ENCODE data around the gene FMN1. TPM values are rescaled to one million over a fixed set of nuclear protein-coding genes. Genes with fewer than 3 reads are reported as not detected.
A peak's percentile ranks its signal among the peaks of the same experiment; 100 is the strongest.

FMN1 gene
- total and polyA plus RNA-seq, 2 donors from 2014 or later: 0.71 to 44.8 TPM

DNA sequence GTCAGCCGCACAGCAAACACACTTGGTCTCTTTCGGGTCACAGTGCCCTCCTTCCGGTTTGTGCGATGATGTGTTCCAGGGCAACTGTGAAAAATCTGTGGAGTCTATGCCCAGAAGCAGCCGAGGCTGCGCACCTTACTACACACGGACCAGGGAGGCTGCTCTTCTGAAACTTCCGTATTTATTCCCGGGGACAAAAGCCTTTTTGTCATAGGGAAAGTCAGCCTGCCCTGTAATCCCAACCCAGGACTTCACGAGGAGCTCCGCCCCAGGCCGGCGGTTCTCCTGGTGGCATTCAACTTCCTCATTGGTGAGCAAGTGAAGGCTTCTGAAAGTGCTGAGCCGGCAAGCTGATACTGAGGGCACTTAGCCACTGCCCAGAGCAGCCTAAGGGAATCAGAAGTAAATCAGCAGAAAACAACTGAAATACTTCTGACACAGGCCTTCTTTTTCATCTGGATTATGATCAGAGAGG, 126.5 kb downstream of the FMN1 start:
- intact Hi-C loops (cut with DNase I): no loop called here
- TF ChIP-seq, protein P1, sequence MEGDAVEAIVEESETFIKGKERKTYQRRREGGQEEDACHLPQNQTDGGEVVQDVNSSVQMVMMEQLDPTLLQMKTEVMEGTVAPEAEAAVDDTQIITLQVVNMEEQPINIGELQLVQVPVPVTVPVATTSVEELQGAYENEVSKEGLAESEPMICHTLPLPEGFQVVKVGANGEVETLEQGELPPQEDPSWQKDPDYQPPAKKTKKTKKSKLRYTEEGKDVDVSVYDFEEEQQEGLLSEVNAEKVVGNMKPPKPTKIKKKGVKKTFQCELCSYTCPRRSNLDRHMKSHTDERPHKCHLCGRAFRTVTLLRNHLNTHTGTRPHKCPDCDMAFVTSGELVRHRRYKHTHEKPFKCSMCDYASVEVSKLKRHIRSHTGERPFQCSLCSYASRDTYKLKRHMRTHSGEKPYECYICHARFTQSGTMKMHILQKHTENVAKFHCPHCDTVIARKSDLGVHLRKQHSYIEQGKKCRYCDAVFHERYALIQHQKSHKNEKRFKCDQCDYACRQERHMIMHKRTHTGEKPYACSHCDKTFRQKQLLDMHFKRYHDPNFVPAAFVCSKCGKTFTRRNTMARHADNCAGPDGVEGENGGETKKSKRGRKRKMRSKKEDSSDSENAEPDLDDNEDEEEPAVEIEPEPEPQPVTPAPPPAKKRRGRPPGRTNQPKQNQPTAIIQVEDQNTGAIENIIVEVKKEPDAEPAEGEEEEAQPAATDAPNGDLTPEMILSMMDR (IDR thresholded peaks at IDR 0.05; ENCODE audit: borderline replicate concordance, extremely low read depth, insufficient read depth): no peak
- DNase-seq (peak in 3 of 5 donors; percentile 51 to 90 (median 57)), FAIRE-seq (no peak)
- H3K9ac ChIP-seq (ENCODE audit: low read length in 3 of 3): peak overlapping the region in 2 of 3 donors; percentile 27 to 78
- peak overlapping the region; percentile 78 to 86 for H3K27ac ChIP-seq (ENCODE audit: low read depth in 2 of 2, low read length in 2 of 2)
- H3K27me3 ChIP-seq (ENCODE audit: control insufficient read depth, insufficient read depth, low read length): no peaks in the 10 kb centered on the region
- H3K9me3 ChIP-seq (ENCODE audit: control insufficient read depth in 2 of 3, insufficient read depth in 1 of 3, low read length in 3 of 3): no peaks in the 10 kb centered on the region
- no peaks in the 10 kb centered on the region for H3K36me3 ChIP-seq (ENCODE audit: control insufficient read depth in 2 of 3, insufficient read depth in 3 of 3, low read length in 3 of 3)
- H3K4me3 ChIP-seq (ENCODE audit: low read length in 3 of 3): peak overlapping the region in 2 of 3 donors; percentile 48 to 54
- H3K4me1 ChIP-seq (ENCODE audit: control insufficient read depth in 2 of 3, insufficient read depth in 2 of 3, low read depth in 1 of 3, low read length in 3 of 3): peaks cover 9 to 12% (median 11%) of the 10 kb centered on the region in 3 donors

DNA sequence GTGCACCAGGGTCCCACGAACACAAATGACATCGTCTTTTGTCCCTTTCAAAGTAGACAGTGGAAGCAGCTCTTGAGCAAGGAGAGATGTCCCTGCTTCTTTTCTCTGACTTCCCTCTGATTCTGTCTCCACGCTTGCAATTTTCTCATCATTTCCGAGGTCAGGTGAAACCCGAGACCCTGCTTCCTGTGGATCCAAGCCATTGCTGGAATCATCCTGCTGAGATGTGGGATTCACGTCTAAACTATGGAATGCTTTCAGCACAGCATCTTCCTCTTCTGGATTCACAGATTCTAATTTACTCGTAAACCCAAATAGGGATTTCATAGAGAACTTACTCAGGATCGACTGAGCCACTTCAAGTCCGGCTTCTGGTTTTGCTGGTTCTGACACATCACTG, 127.1 kb downstream of the FMN1 start:
- DNase-seq: peak in 2 of 5 donors; percentile 54 to 68
- no peak for FAIRE-seq
- Histone ChIP-seq H3K4me3 (ENCODE audit: low read length in 3 of 3) (peak overlapping the region in 2 of 3 donors; percentile 48 to 54), H3K27me3 (ENCODE audit: control insufficient read depth, insufficient read depth, low read length) (no peaks in the 10 kb centered on the region), H3K27ac (ENCODE audit: low read depth in 2 of 2, low read length in 2 of 2) (peak overlapping the region; percentile 78 to 86), H3K9me3 (ENCODE audit: control insufficient read depth in 2 of 3, insufficient read depth in 1 of 3, low read length in 3 of 3) (no peaks in the 10 kb centered on the region), H3K36me3 (ENCODE audit: control insufficient read depth in 2 of 3, insufficient read depth in 3 of 3, low read length in 3 of 3) (no peaks in the 10 kb centered on the region), H3K9ac (ENCODE audit: low read length in 3 of 3) (peak overlapping the region in 2 of 3 donors; percentile 27 to 78), H3K4me1 (ENCODE audit: control insufficient read depth in 2 of 3, insufficient read depth in 2 of 3, low read depth in 1 of 3, low read length in 3 of 3) (peaks cover 9 to 12% (median 11%) of the 10 kb centered on the region in 3 donors)
- TF ChIP-seq, protein P1 (IDR thresholded peaks at IDR 0.05; ENCODE audit: borderline replicate concordance, extremely low read depth, insufficient read depth): no peak
- intact Hi-C loops (cut with DNase I): no loop called here

DNA sequence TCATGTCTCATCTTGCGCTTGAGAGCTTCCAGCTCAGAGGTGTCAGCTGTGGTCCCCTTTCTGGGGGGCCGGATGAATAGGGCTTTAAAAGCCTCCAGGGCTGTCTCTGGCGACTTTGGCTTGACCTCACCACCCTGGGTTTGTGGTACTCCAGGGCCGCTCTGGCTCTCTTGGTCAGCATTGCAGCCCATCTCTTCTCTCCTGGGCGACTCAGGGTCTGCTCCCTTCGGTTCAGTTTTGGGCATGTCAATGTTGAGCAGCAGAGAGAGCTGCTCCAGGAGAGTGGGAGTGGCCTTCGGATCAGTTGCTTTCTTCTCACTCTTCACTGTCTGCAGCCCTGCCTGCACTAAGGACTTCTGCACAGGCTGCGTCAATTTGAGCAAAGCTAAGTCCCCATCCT, 127.9 kb downstream of the FMN1 start:
- H3K27me3 ChIP-seq (ENCODE audit: control insufficient read depth, insufficient read depth, low read length): no peaks in the 10 kb centered on the region
- peaks cover 9 to 12% (median 11%) of the 10 kb centered on the region in 3 donors for H3K4me1 ChIP-seq (ENCODE audit: control insufficient read depth in 2 of 3, insufficient read depth in 2 of 3, low read depth in 1 of 3, low read length in 3 of 3)
- no peak for FAIRE-seq
- DNase-seq: no peak
- no peaks in the 10 kb centered on the region for H3K9me3 ChIP-seq (ENCODE audit: control insufficient read depth in 2 of 3, insufficient read depth in 1 of 3, low read length in 3 of 3)
- H3K27ac ChIP-seq (ENCODE audit: low read depth in 2 of 2, low read length in 2 of 2): peak overlapping the region; percentile 8 to 14
- intact Hi-C loops (cut with DNase I): no loop called here
- peak overlapping the region in 2 of 3 donors; percentile 16 to 35 for H3K4me3 ChIP-seq (ENCODE audit: low read length in 3 of 3)
- H3K36me3 ChIP-seq (ENCODE audit: control insufficient read depth in 2 of 3, insufficient read depth in 3 of 3, low read length in 3 of 3): no peaks in the 10 kb centered on the region
- TF ChIP-seq, protein P1 (IDR thresholded peaks at IDR 0.05; ENCODE audit: borderline replicate concordance, extremely low read depth, insufficient read depth): no peak
- H3K9ac ChIP-seq (ENCODE audit: low read length in 3 of 3): peak overlapping the region in 1 of 3 donors; percentile 3
